Astrocyte of the cerebellum (primary cell): ENCODE measurements around the gene DAB2IP.

ENCODE experiments used
- DNase-seq: peaks from one replicate; pipeline ENCODE4 v3.0.0-alpha.2; 2011; ENCODE audit warnings: low read depth
- H3K4me3 ChIP-seq: 2 replicates; pipeline ENCODE4 v1.5.1; 2011; ENCODE audit warnings: mild to moderate bottlenecking, low read depth, low read length, moderate library complexity
- CTCF ChIP-seq: IDR thresholded peaks from 2 replicates; pipeline ENCODE4 v1.5.1; 2012; ENCODE audit warnings: low read length, low read depth, moderate library complexity, mild to moderate bottlenecking; ENCODE audit errors: missing control alignments
- in situ Hi-C: cut with HindIII; loops from 2 replicates; pipeline ENCODE4 v1.10.0; 2017; ENCODE audit warnings: low sequenced_read_pairs

DAB2IP gene

GRCh38 chr9:121753802-121754654 is 102.6 kb downstream of the DAB2IP start:
- in situ Hi-C loops = no loop called here

GRCh38 chr9:121754655-121755436 is 103.4 kb downstream of the DAB2IP start:
- no peak overlapping the region for H3K4me3 ChIP-seq
- in situ Hi-C loops = no loop called here
- no peak for TF ChIP-seq CTCF
- no peak for DNase-seq

More at GRCh38 chr9:121753802-121754654, 102.6 kb downstream of the DAB2IP start:
- DNase-seq = no peak
- no peak for TF ChIP-seq CTCF
- H3K4me3 ChIP-seq = no peak overlapping the region

- DNase-seq = no peak
- H3K4me3 ChIP-seq = no peak overlapping the region
- no peak for TF ChIP-seq CTCF
- in situ Hi-C loops = no loop called here
Observed at GRCh38 chr9:121755581-121755980, 104.1 kb downstream of the DAB2IP start.

- no peak for TF ChIP-seq CTCF
- no peak overlapping the region for H3K4me3 ChIP-seq
- no peak for DNase-seq
- in situ Hi-C loops = no loop called here
Observed at GRCh38 chr9:121756474-121757280, 105.2 kb downstream of the DAB2IP start.

GRCh38 chr9:121757281-121757585 is 105.8 kb downstream of the DAB2IP start:
- no peak overlapping the region for H3K4me3 ChIP-seq
- TF ChIP-seq CTCF = no peak
- no peak for DNase-seq
- in situ Hi-C loops = no loop called here

- in situ Hi-C loops = no loop called here
- DNase-seq = no peak
- no peak overlapping the region for H3K4me3 ChIP-seq
- TF ChIP-seq CTCF = no peak
Observed at GRCh38 chr9:121758693-121759092, 107.3 kb downstream of the DAB2IP start.
